Measurements from ENCODE around the gene SH3RF1. TPM values are rescaled to one million over a fixed set of nuclear protein-coding genes. Genes with fewer than 3 reads are reported as not detected.

The SH3RF1 gene
- total and polyA plus RNA-seq, 2 of the 13 experiments (the other 11 are each of a cell fraction or from before 2014, with no cell fraction given), result 3.1 to 3.2 TPM

GRCh38 chr4:169098532-169098931, 172.2 kb downstream of the SH3RF1 start:
- intact Hi-C loops (cut with micrococcal nuclease; ENCODE audit: unreplicated experiment) (no loop called here), in situ Hi-C loops (cut with HindIII; ENCODE audit: extremely low pct_ligation_motif_present, low pct_unique_long_range_greater_than_20kb) (no loop called here)
- H3K27me3 ChIP-seq (ENCODE audit: control insufficient read depth in 1 of 2, insufficient read depth in 2 of 2, low read length in 2 of 2), result no peaks in the 10 kb centered on the region
- FAIRE-seq, result no peak
- no peaks in the 10 kb centered on the region for H3K79me2 ChIP-seq (ENCODE audit: insufficient read depth, low read length)
- ATAC-seq, result no peak
- no TSS peak for BruUV-seq (replicated peaks)
- no peak overlapping the region for H2AFZ ChIP-seq (ENCODE audit: low read length)
- H3K9ac ChIP-seq (ENCODE audit: insufficient read depth, low read depth, low read length), result no peak overlapping the region
- H3K4me2 ChIP-seq (ENCODE audit: low read depth, low read length), result no peak overlapping the region
- no peaks in the 10 kb centered on the region for H3K9me3 ChIP-seq (ENCODE audit: low read length)
- H3K27ac ChIP-seq (ENCODE audit: extremely low read length, insufficient read depth, low read length), result no peak overlapping the region
- no peak overlapping the region for H3K4me3 ChIP-seq (replicated peaks in 1 of 3; ENCODE audit: insufficient read depth in 1 of 3, low read depth in 2 of 3, low read length in 3 of 3)
- no peaks in the 10 kb centered on the region for H4K20me1 ChIP-seq (ENCODE audit: insufficient read depth, low read length)
- no peak for DNase-seq (ENCODE audit: low spot score)
- CTCF ChIA-PET (ENCODE audit: low intra/inter-chr PET ratio, low total read pairs), result no interaction called here
- peaks cover 20% of the 10 kb centered on the region for H3K4me1 ChIP-seq (ENCODE audit: insufficient read depth, low read length)
- TF ChIP-seq ZNF468 (CRISPR knock-in tag; IDR thresholded peaks at IDR 0.05), result no peak
- no peak for TF ChIP-seq SRF (IDR thresholded peaks at IDR 0.05; ENCODE audit: low read depth, low read length)
- TF ChIP-seq CTCF (CRISPR knock-in tag; IDR thresholded peaks at IDR 0.05), result no peak
- no peak for TF ChIP-seq PHF5A (CRISPR knock-in tag; IDR thresholded peaks at IDR 0.05; ENCODE audit: low read depth, unreplicated experiment)
- TF ChIP-seq ZNF547 (CRISPR knock-in tag; IDR thresholded peaks at IDR 0.05), result no peak
- WGBS (ENCODE audit: low lambda C conversion rate), result 92% methylated on average over 2 of the region's 2 CpGs
- POLR2A ChIA-PET, result interaction anchor here (1.0 kb wide), 1 partner anchor 28 kb away, joined by 3 read pairs; no protein-coding TSS in a partner anchor
- peaks cover 2 to 8% of the 10 kb centered on the region in 2 experiments; a peak in 4 of 5 replicates for H3K36me3 ChIP-seq (replicated peaks in 1 of 2; ENCODE audit: control insufficient read depth in 1 of 2, insufficient read depth in 2 of 2, low read length in 2 of 2)

GRCh38 chr4:169098054-169098497, 172.7 kb downstream of the SH3RF1 start:
- CTCF ChIA-PET (ENCODE audit: low intra/inter-chr PET ratio, low total read pairs), result no interaction called here
- BruUV-seq (replicated peaks), result no TSS peak
- Histone ChIP-seq H3K9me3 (ENCODE audit: low read length) (no peaks in the 10 kb centered on the region), H3K4me1 (ENCODE audit: insufficient read depth, low read length) (peaks cover 20% of the 10 kb centered on the region), H3K36me3 (replicated peaks in 1 of 2; ENCODE audit: control insufficient read depth in 1 of 2, insufficient read depth in 2 of 2, low read length in 2 of 2) (peaks cover 2 to 8% of the 10 kb centered on the region in 2 experiments; a peak in 4 of 5 replicates), H3K79me2 (ENCODE audit: insufficient read depth, low read length) (no peaks in the 10 kb centered on the region), H3K27me3 (ENCODE audit: control insufficient read depth in 1 of 2, insufficient read depth in 2 of 2, low read length in 2 of 2) (no peaks in the 10 kb centered on the region), H3K4me2 (ENCODE audit: low read depth, low read length) (no peak overlapping the region), H3K27ac (ENCODE audit: extremely low read length, insufficient read depth, low read length) (no peak overlapping the region), H3K9ac (ENCODE audit: insufficient read depth, low read depth, low read length) (no peak overlapping the region), H2AFZ (ENCODE audit: low read length) (no peak overlapping the region), H3K4me3 (replicated peaks in 1 of 3; ENCODE audit: insufficient read depth in 1 of 3, low read depth in 2 of 3, low read length in 3 of 3) (no peak overlapping the region), H4K20me1 (ENCODE audit: insufficient read depth, low read length) (no peaks in the 10 kb centered on the region)
- intact Hi-C loops (cut with micrococcal nuclease; ENCODE audit: unreplicated experiment), result no loop called here
- ATAC-seq (no peak), DNase-seq (ENCODE audit: low spot score) (no peak), FAIRE-seq (no peak)
- POLR2A ChIA-PET, result interaction anchor here (1.0 kb wide), 1 partner anchor 28 kb away, joined by 3 read pairs; no protein-coding TSS in a partner anchor
- 91% methylated on average over 2 of the region's 2 CpGs for WGBS (ENCODE audit: low lambda C conversion rate)
- no peak for TF ChIP-seq STAT6 (CRISPR knock-in tag; IDR thresholded peaks at IDR 0.05; ENCODE audit: borderline replicate concordance)
- in situ Hi-C loops (cut with HindIII; ENCODE audit: extremely low pct_ligation_motif_present, low pct_unique_long_range_greater_than_20kb), result no loop called here

Measured in HepG2 (cell line).